SK-N-SH (cell line): Measurements from ENCODE around the gene NARS2. TPM values are rescaled to one million over a fixed set of nuclear protein-coding genes. Genes with fewer than 3 reads are reported as not detected.
"Not testable (repeated sequence)": the region's sequence is repeated elsewhere in the genome, so short reads cannot be mapped to it uniquely, and the experiment has no call there.

ENCODE experiments used
- CTCF ChIA-PET: fragments of 300-600, 350-600 bp; formaldehyde crosslinking; extraction: SDS; loops from one replicate; lab custom pipeline; 2021; lab: Yijun Ruan, JAX
- POLR2A ChIA-PET: fragments of 350-600 bp; sonication (Branson Sonifier 250); formaldehyde crosslinking; extraction: SDS; loops from one replicate; lab custom pipeline; 2020; ENCODE audit warnings: antibody characterized with exemption, inconsistent platforms; lab: Yijun Ruan, JAX
- DNase-seq: peaks from one replicate; pipeline ENCODE4 v3.0.0; 2012
- H2AFZ ChIP-seq: fragments of 200-600 bp; sonication (generic); 2 replicates; pipeline ENCODE4 v1.8.1; 2016; ENCODE audit warnings: antibody characterized with exemption, mild to moderate bottlenecking, low read depth
- H3F3A ChIP-seq: fragments of 200-600 bp; sonication (generic); replicated peaks from 2 replicates; pipeline ENCODE3; 2016; ENCODE audit warnings: antibody characterized with exemption, mild to moderate bottlenecking; ENCODE audit not compliant: insufficient read depth
- H3K27ac ChIP-seq, 2 experiments: fragments of 200-500 bp in 1 of 2; fragments of 200-600 bp in 1 of 2; sonication (Bioruptor generic) in 1 of 2; sonication (generic), shearing (Covaris generic) in 1 of 2; 2 replicates each; pipeline versions ENCODE4 v1.5.1 to v1.6.1; 2014 to 2016; ENCODE audit warnings: low read depth in 2 of 2, inconsistent platforms in 1 of 2, low read length in 1 of 2, mild to moderate bottlenecking in 1 of 2, mixed read lengths in 1 of 2
- H3K27me3 ChIP-seq: fragments of 200-600 bp; sonication (generic), shearing (Covaris generic); 2 replicates; pipeline ENCODE4 v1.6.1; 2016; ENCODE audit warnings: mixed run types; ENCODE audit not compliant: insufficient read depth
- H3K36me3 ChIP-seq, 2 experiments: fragments of 200-500 bp in 1 of 2; fragments of 200-600 bp in 1 of 2; sonication (Bioruptor generic) in 1 of 2; sonication (generic) in 1 of 2; replicated peaks in 1 of 2; 2 replicates each; pipeline versions ENCODE3 to v1.5.1; 2014 to 2016; ENCODE audit warnings: low read length in 1 of 2, mild to moderate bottlenecking in 1 of 2; ENCODE audit not compliant: insufficient read depth in 2 of 2, control insufficient read depth in 1 of 2
- H3K4me1 ChIP-seq, 2 experiments: fragments of 200-500 bp in 1 of 2; fragments of 200-600 bp in 1 of 2; sonication (Bioruptor generic) in 1 of 2; sonication (generic), shearing (Covaris generic) in 1 of 2; 2 replicates each; pipeline versions ENCODE4 v1.5.1 to v1.6.1; 2014 to 2016; ENCODE audit warnings: low read depth in 1 of 2, low read length in 1 of 2, mixed run types in 1 of 2; ENCODE audit not compliant: insufficient read depth in 2 of 2, control insufficient read depth in 1 of 2
- H3K4me2 ChIP-seq: fragments of 200-600 bp; sonication (generic), shearing (Covaris generic); 2 replicates; pipeline ENCODE4 v1.6.1; 2017; ENCODE audit warnings: mixed run types
- H3K4me3 ChIP-seq, 2 experiments: fragments of 200-500 bp in 1 of 2; fragments of 200-600 bp in 1 of 2; sonication (Bioruptor generic) in 1 of 2; sonication (generic), shearing (Covaris generic) in 1 of 2; 2 replicates each; pipeline versions ENCODE4 v1.5.1 to v1.8.1; 2014 to 2016; ENCODE audit warnings: low read depth in 2 of 2, inconsistent platforms in 1 of 2, low read length in 1 of 2, mild to moderate bottlenecking in 1 of 2, mixed read lengths in 1 of 2, moderate library complexity in 1 of 2
- H3K79me2 ChIP-seq: fragments of 200-600 bp; sonication (generic); 2 replicates; pipeline ENCODE4 v1.8.1; 2017; ENCODE audit warnings: mild to moderate bottlenecking; ENCODE audit not compliant: insufficient read depth
- H3K9ac ChIP-seq: fragments of 200-600 bp; sonication (generic); 2 replicates; pipeline ENCODE4 v1.6.1; 2017; ENCODE audit warnings: mixed run types
- H3K9me2 ChIP-seq: fragments of 200-600 bp; sonication (generic); 2 replicates; pipeline ENCODE4 v1.6.1; 2017; ENCODE audit warnings: mixed run types
- H3K9me3 ChIP-seq: fragments of 200-600 bp; sonication (generic); 2 replicates; pipeline ENCODE4 v1.6.1; 2017; ENCODE audit warnings: mixed run types, mild to moderate bottlenecking, moderate library complexity
- H4K20me1 ChIP-seq: fragments of 200-600 bp; sonication (generic); 2 replicates; pipeline ENCODE4 v1.6.1; 2017; ENCODE audit warnings: mild to moderate bottlenecking, mixed run types; ENCODE audit not compliant: insufficient read depth
- CHD2 ChIP-seq: fragments of 150-350 bp; IDR thresholded peaks from 2 replicates; pipeline ENCODE4 v1.6.1; 2018; ENCODE audit warnings: low read length; ENCODE audit not compliant: partially characterized antibody
- ELF1 ChIP-seq: IDR thresholded peaks from 2 replicates; pipeline ENCODE4 v1.4.0; 2012
- EP300 ChIP-seq, 2 experiments: IDR thresholded peaks; 2 replicates each; pipeline versions ENCODE4 v1.4.0 to v1.6.1; 2012; ENCODE audit warnings: borderline replicate concordance in 1 of 2, low read depth in 1 of 2, low read length in 1 of 2
- EZH2phosphoT487 ChIP-seq: fragments of 200-600 bp; sonication (generic); IDR thresholded peaks from 2 replicates; pipeline ENCODE4 v1.6.1; 2017; ENCODE audit warnings: low read depth, mixed run types, mild to moderate bottlenecking, antibody characterized with exemption, moderate library complexity, borderline replicate concordance
- FOSL2 ChIP-seq: IDR thresholded peaks from 2 replicates; pipeline ENCODE4 v1.4.0; 2012; ENCODE audit warnings: low read depth, mild to moderate bottlenecking, moderate library complexity, borderline replicate concordance
- GATA2 ChIP-seq: sonication (generic); formaldehyde crosslinking; IDR thresholded peaks from 2 replicates; pipeline ENCODE4 v1.5.0; 2020; ENCODE audit warnings: mild to moderate bottlenecking, missing genetic modification reagents
- POLR2AphosphoS5 ChIP-seq: IDR thresholded peaks from 2 replicates; pipeline ENCODE4 v1.6.1; 2012; ENCODE audit warnings: low read depth, low read length
- RCOR1 ChIP-seq: fragments of 150-350 bp; IDR thresholded peaks from 2 replicates; pipeline ENCODE4 v1.6.1; 2017; ENCODE audit warnings: antibody characterized with exemption, low read length
- TAF1 ChIP-seq: IDR thresholded peaks from 2 replicates; pipeline ENCODE4 v1.6.1; 2012; ENCODE audit warnings: low read depth, mild to moderate bottlenecking, low read length, moderate library complexity, borderline replicate concordance
- WGBS: methylation state at CpG from one replicate; pipeline ENCODE4 v1.1.6; 2017; ENCODE audit warnings: low lambda C conversion rate; 5-methylcytosine and 5-hydroxymethylcytosine counted together
- polyA plus RNA-seq, 3 experiments: library from polyadenylated mRNA; depleted of rRNA; stranded (reverse); fragments of >200 nt; gene quantifications; 2 replicates each; pipeline ENCODE4 v1.2.3, GENCODE V29; 2012
- TF ChIP-seq, protein P1 (sequence below): IDR thresholded peaks from 2 replicates; pipeline ENCODE4; 2012
- TF ChIP-seq, protein P2 (sequence below): IDR thresholded peaks from 2 replicates; pipeline ENCODE4 v1.4.0; 2012; ENCODE audit warnings: low read depth, borderline replicate concordance

The NARS2 gene
- polyA plus RNA-seq, 1 of the 3 experiments (the other 2 are of a cell fraction): 8.9 TPM

DNA sequence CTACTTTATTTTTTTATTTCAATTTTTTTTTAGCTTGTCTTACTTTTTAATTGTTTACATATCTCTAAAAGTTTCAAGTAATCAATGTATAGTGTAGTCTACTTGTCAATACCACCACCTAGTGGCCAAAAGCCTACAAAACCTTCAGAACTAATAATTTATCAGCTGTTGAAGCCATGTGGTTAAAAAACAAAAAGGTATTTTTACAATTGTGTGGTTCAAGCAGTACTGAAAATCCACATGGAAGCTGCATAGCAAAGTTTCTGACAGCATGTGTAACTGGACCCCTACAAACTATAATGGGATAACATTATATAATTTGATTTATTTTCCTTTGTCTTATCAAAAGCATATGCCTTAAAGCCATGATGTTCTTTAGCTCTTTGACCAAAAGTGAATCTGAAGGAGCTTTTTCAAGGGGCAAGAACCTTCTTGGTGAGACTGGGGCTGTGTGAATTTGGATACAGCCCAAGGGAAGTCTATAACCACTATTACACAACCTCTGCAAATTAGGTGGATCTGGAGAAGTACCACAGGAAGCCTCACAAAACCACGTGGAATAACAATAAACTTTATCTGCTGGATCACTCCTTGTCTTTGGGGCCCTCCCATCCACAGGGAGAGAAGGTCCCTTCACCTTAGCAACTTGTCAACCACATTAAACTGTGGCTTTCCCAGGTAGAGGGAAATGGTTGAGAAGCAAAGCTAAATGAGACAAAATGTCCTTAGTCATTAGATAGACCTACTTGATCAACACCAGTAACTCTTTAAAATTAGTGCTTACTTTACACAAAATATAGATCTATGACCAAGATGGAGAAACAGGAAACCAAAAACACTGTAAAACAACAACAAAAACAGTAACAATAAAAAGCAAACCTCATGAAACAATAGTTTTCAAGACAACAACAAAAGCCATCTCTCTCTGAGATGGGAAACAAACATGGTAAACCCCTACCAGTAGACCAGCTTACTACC is 9.9 kb downstream of the NARS2 start (continued):
- TF ChIP-seq, protein P1, sequence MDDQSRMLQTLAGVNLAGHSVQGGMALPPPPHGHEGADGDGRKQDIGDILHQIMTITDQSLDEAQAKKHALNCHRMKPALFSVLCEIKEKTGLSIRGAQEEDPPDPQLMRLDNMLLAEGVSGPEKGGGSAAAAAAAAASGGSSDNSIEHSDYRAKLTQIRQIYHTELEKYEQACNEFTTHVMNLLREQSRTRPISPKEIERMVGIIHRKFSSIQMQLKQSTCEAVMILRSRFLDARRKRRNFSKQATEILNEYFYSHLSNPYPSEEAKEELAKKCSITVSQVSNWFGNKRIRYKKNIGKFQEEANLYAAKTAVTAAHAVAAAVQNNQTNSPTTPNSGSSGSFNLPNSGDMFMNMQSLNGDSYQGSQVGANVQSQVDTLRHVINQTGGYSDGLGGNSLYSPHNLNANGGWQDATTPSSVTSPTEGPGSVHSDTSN: no peak
- TF ChIP-seq RCOR1 (no peak), FOSL2 (no peak), EP300 (IDR thresholded peaks at IDR 0.05; ENCODE audit: borderline replicate concordance in 1 of 2, low read depth in 1 of 2, low read length in 1 of 2) (no peak), GATA2 (CRISPR knock-in tag) (no peak), EZH2phosphoT487 (no peak), TAF1 (no peak), ELF1 (no peak), POLR2AphosphoS5 (no peak), CHD2 (no peak)
- TF ChIP-seq, protein P2, sequence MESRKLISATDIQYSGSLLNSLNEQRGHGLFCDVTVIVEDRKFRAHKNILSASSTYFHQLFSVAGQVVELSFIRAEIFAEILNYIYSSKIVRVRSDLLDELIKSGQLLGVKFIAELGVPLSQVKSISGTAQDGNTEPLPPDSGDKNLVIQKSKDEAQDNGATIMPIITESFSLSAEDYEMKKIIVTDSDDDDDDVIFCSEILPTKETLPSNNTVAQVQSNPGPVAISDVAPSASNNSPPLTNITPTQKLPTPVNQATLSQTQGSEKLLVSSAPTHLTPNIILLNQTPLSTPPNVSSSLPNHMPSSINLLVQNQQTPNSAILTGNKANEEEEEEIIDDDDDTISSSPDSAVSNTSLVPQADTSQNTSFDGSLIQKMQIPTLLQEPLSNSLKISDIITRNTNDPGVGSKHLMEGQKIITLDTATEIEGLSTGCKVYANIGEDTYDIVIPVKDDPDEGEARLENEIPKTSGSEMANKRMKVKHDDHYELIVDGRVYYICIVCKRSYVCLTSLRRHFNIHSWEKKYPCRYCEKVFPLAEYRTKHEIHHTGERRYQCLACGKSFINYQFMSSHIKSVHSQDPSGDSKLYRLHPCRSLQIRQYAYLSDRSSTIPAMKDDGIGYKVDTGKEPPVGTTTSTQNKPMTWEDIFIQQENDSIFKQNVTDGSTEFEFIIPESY: no peak

DNA sequence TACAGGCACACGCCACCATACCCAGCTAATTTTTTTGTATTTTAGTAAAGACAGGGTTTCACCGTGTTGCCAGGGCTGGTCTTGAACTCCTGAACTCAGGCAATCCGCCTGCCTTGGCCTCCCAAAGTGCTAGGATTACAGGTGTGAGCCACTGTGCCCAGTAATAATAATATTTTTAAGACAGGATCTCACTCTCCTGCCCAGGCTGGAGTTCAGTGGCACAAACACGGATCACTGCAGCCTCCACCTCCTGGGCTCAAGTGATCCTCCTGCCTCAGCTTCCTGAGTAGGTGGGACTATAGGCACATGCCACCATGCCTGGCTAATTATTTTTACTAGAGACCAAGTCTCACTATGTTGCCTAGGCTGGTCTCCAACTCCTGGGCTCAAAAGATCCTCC is 10.6 kb downstream of the NARS2 start:
- H3K4me3 ChIP-seq, H3K9me3 ChIP-seq, H3K9me2 ChIP-seq, DNase-seq, H3K27me3 ChIP-seq, H4K20me1 ChIP-seq, H3K27ac ChIP-seq, H2AFZ ChIP-seq, H3K9ac ChIP-seq, H3K4me2 ChIP-seq: not testable (repeated sequence)
- WGBS: 80% methylated on average over 3 of the region's 4 CpGs
- H3K79me2 ChIP-seq: peaks cover 32% of the 10 kb centered on the region
- H3K4me1 ChIP-seq: peaks cover 16 to 45% of the 10 kb centered on the region in 2 experiments; a peak in 3 of 4 replicates
- H3F3A ChIP-seq: peaks cover 33% of the 10 kb centered on the region
- ChIA-PET CTCF (interaction anchor here (0.6 to 6.8 kb wide), 69 partner anchors 9 to 519 kb away, joined by 3 to 110 read pairs (median 5); partner anchors contain the start of genes GAB2, KCTD21, NARS2 and NDUFC2), POLR2A (interaction anchor here (1.1 to 2.5 kb wide), 6 partner anchors 10 to 484 kb away, joined by 3 to 27 read pairs (median 4); partner anchors contain the start of genes GAB2, NARS2 and NDUFC2)
- H3K36me3 ChIP-seq: peaks cover 27 to 40% of the 10 kb centered on the region in 2 experiments

DNA sequence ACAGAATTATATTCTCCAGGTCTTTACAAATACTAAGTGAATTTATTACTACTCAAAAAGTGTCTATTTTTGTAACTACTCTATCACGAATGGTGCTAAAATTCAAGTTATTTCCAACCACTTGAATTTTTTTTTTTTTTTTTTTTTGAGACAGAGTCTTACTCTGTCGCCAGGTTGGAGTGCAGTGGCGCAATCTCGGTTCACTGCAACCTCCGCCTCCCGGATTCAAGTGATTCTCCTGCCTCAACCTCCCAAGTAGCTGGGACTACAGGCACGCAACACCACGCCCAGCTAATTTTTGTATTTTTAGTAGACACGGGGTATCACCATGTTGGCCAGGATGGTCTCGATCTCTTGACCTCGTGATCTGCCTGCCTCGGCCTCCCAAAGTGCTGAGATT is 11.6 kb downstream of the NARS2 start:
- Histone ChIP-seq H3K4me1 (peaks cover 16 to 45% of the 10 kb centered on the region in 2 experiments; a peak in 3 of 4 replicates), H3K4me3 (0 out of 4 replicates have a peak overlapping the region, but pooled peaks of 1 of the 2 experiments have one; percentile 27), H3K27ac (peak overlapping the region; percentile 48 to 81), H3K4me2 (peak overlapping the region; percentile 71; the same call in 1 of the 2 replicates), H3K9ac (peak overlapping the region; percentile 42; the same call in 1 of the 2 replicates), H3F3A (peaks cover 32% of the 10 kb centered on the region), H3K36me3 (peaks cover 22 to 36% of the 10 kb centered on the region in 2 experiments), H3K79me2 (peaks cover 35% of the 10 kb centered on the region)
- DNase-seq, H4K20me1 ChIP-seq, H3K27me3 ChIP-seq, H2AFZ ChIP-seq, H3K9me3 ChIP-seq, H3K9me2 ChIP-seq: not testable (repeated sequence)
- WGBS: 92% methylated on average over 12 of the region's 12 CpGs
- CTCF ChIA-PET: interaction anchor here (0.6 to 6.8 kb wide), 9 partner anchors 8 to 343 kb away, joined by 3 to 110 read pairs (median 7); partner anchors contain the start of gene GAB2
- POLR2A ChIA-PET: interaction anchor here (0.7 to 2.0 kb wide), 2 partner anchors 139 to 142 kb away, joined by 3 to 7 read pairs; no protein-coding TSS in a partner anchor
